H1 (cell line): Measurements from ENCODE around the gene SRCIN1. TPM values are rescaled to one million over a fixed set of nuclear protein-coding genes. Genes with fewer than 3 reads are reported as not detected.

Experiments
- CTCF ChIA-PET: fragments of 300-600 bp; sonication (Branson Sonifier 250); formaldehyde crosslinking; loops from one replicate; lab custom pipeline; 2021; ENCODE audit not compliant: partially characterized antibody; lab: Charles Lee
- POLR2A ChIA-PET: fragments of 300-600 bp; sonication (Branson Sonifier 250); formaldehyde crosslinking; loops from one replicate; lab custom pipeline; 2021; ENCODE audit warnings: inconsistent platforms; ENCODE audit not compliant: partially characterized antibody; lab: Charles Lee
- DNase-seq, 2 experiments: peaks; one replicate each; pipeline versions ENCODE4 v3.0.0 to v3.0.0-alpha.2; 2010 to 2022; ENCODE audit warnings: low spot score in 2 of 2, low read depth in 1 of 2, mixed read lengths in 1 of 2
- FAIRE-seq: peaks from 2 replicates; lab custom pipeline; 2011; peaks lifted over from hg19 to GRCh38; lab: Jason Lieb, UNC
- H2AFZ ChIP-seq: 2 replicates; pipeline ENCODE4 v1.8.1; 2012; ENCODE audit warnings: low read length, inconsistent platforms
- H2AK5ac ChIP-seq: 2 replicates; pipeline ENCODE4 v1.6.1; 2013; ENCODE audit warnings: low read depth, low read length
- H2BK120ac ChIP-seq: replicated peaks from 2 replicates; pipeline ENCODE3; 2013; ENCODE audit warnings: low read depth, low read length, inconsistent platforms
- H2BK12ac ChIP-seq: 2 replicates; pipeline ENCODE4 v1.6.1; 2013; ENCODE audit warnings: low read depth, low read length
- H2BK15ac ChIP-seq: 2 replicates; pipeline ENCODE4 v1.6.1; 2013; ENCODE audit warnings: low read length
- H2BK20ac ChIP-seq: 2 replicates; pipeline ENCODE4 v1.6.1; 2013; ENCODE audit warnings: low read length
- H2BK5ac ChIP-seq: 2 replicates; pipeline ENCODE4 v1.6.1; 2013; ENCODE audit warnings: low read depth, low read length
- H3K14ac ChIP-seq: 2 replicates; pipeline ENCODE4 v1.6.1; 2013; ENCODE audit warnings: inconsistent platforms; ENCODE audit not compliant: insufficient read length
- H3K18ac ChIP-seq: 2 replicates; pipeline ENCODE4 v1.6.1; 2013; ENCODE audit warnings: low read length; ENCODE audit errors: extremely low read depth
- H3K23ac ChIP-seq: 2 replicates; pipeline ENCODE4 v1.6.1; 2013; ENCODE audit warnings: inconsistent platforms; ENCODE audit not compliant: insufficient read length
- H3K23me2 ChIP-seq: 2 replicates; pipeline ENCODE4 v1.6.1; 2013; ENCODE audit warnings: low read depth, low read length
- H3K27ac ChIP-seq: 2 replicates; pipeline ENCODE4 v1.6.1; 2011; ENCODE audit warnings: low read depth, low read length, inconsistent platforms
- H3K27me3 ChIP-seq, 4 experiments: replicated peaks in 1 of 4; 1 replicate in 1 of 4; 2 replicates in 3 of 4; pipeline versions ENCODE4 v1.6.1 to v1.8.1; 2011 to 2013; ENCODE audit warnings: low read length in 3 of 4, mild to moderate bottlenecking in 3 of 4, inconsistent platforms in 2 of 4, mixed read lengths in 2 of 4, moderate library complexity in 1 of 4; ENCODE audit not compliant: control insufficient read depth in 3 of 4, insufficient read depth in 3 of 4; ENCODE audit errors: extremely low read depth in 1 of 4
- H3K36me3 ChIP-seq, 4 experiments: 2 replicates each; pipeline versions ENCODE4 v1.6.1 to v1.8.1; 2011 to 2013; ENCODE audit warnings: mild to moderate bottlenecking in 4 of 4, low read length in 3 of 4, moderate library complexity in 2 of 4, control low read depth in 1 of 4, inconsistent platforms in 1 of 4; ENCODE audit not compliant: insufficient read depth in 4 of 4, control insufficient read depth in 2 of 4
- H3K4ac ChIP-seq: replicated peaks from 2 replicates; pipeline ENCODE3; 2013; ENCODE audit warnings: low read length, low read depth, mixed read lengths, inconsistent platforms; ENCODE audit not compliant: insufficient read length
- H3K4me1 ChIP-seq, 4 experiments: replicated peaks in 1 of 4; 1 replicate in 1 of 4; 2 replicates in 3 of 4; pipeline versions ENCODE4 v1.6.1 to v1.8.1; 2011 to 2013; ENCODE audit warnings: low read length in 3 of 4, inconsistent platforms in 2 of 4, mixed read lengths in 1 of 4; ENCODE audit not compliant: insufficient read depth in 4 of 4, control insufficient read depth in 3 of 4
- H3K4me2 ChIP-seq, 2 experiments: 2 replicates each; pipeline versions ENCODE4 v1.6.1 to v1.8.1; 2011 to 2013; ENCODE audit warnings: low read depth in 2 of 2, low read length in 2 of 2, control low read depth in 1 of 2, inconsistent platforms in 1 of 2, mild to moderate bottlenecking in 1 of 2; ENCODE audit not compliant: insufficient read depth in 1 of 2
- H3K4me3 ChIP-seq, 4 experiments: fragments of 200-600, 300-600 bp in 1 of 4; sonication (generic), shearing (Covaris generic), sonication (Bioruptor Twin) in 1 of 4; 2 replicates each; pipeline versions ENCODE4 v1.5.1 to v1.8.1; 2011 to 2016; ENCODE audit warnings: low read length in 4 of 4, low read depth in 3 of 4, control low read depth in 2 of 4, inconsistent platforms in 2 of 4, mild to moderate bottlenecking in 2 of 4, mixed read lengths in 1 of 4, moderate library complexity in 1 of 4; ENCODE audit not compliant: insufficient read depth in 2 of 4; ENCODE audit errors: extremely low read depth in 1 of 4
- H3K56ac ChIP-seq: replicated peaks from 2 replicates; pipeline ENCODE3; 2013; ENCODE audit warnings: low read depth, mild to moderate bottlenecking, mixed read lengths, low read length, inconsistent platforms; ENCODE audit not compliant: insufficient read length
- H3K79me1 ChIP-seq: 2 replicates; pipeline ENCODE4 v1.6.1; 2013; ENCODE audit warnings: low read depth, low read length, control low read depth
- H3K79me2 ChIP-seq, 2 experiments: 2 replicates each; pipeline versions ENCODE4 v1.6.1 to v1.8.1; 2012 to 2013; ENCODE audit warnings: low read length in 2 of 2, mild to moderate bottlenecking in 2 of 2, inconsistent platforms in 1 of 2; ENCODE audit not compliant: insufficient read depth in 2 of 2, control insufficient read depth in 1 of 2
- H3K9ac ChIP-seq, 4 experiments: replicated peaks in 1 of 4; 1 replicate in 1 of 4; 2 replicates in 3 of 4; pipeline versions ENCODE4 v1.6.1 to v1.8.1; 2011 to 2013; ENCODE audit warnings: low read depth in 3 of 4, low read length in 3 of 4, control low read depth in 2 of 4, mild to moderate bottlenecking in 2 of 4, moderate library complexity in 2 of 4, inconsistent platforms in 1 of 4; ENCODE audit errors: extremely low read depth in 1 of 4
- H3K9me3 ChIP-seq, 2 experiments: 2 replicates each; pipeline versions ENCODE4 v1.6.1 to v1.8.1; 2012 to 2013; ENCODE audit warnings: mild to moderate bottlenecking in 2 of 2, moderate library complexity in 2 of 2, control low read depth in 1 of 2, inconsistent platforms in 1 of 2, low read depth in 1 of 2, low read length in 1 of 2, mixed read lengths in 1 of 2; ENCODE audit not compliant: insufficient read depth in 2 of 2
- H4K20me1 ChIP-seq, 2 experiments: replicated peaks in 1 of 2; 2 replicates each; pipeline versions ENCODE3 to v1.8.1; 2011 to 2013; ENCODE audit warnings: inconsistent platforms in 2 of 2, low read length in 2 of 2, mild to moderate bottlenecking in 1 of 2; ENCODE audit not compliant: insufficient read depth in 2 of 2, control insufficient read depth in 1 of 2
- H4K5ac ChIP-seq: 2 replicates; pipeline ENCODE4 v1.6.1; 2013; ENCODE audit warnings: low read length, low read depth, mixed read lengths, inconsistent platforms; ENCODE audit not compliant: insufficient read length
- H4K8ac ChIP-seq: 2 replicates; pipeline ENCODE4 v1.8.0; 2013; ENCODE audit warnings: mild to moderate bottlenecking, moderate library complexity, low read length, inconsistent platforms; ENCODE audit not compliant: insufficient read depth; ENCODE audit errors: extremely low read depth
- H4K91ac ChIP-seq: replicated peaks from 2 replicates; pipeline ENCODE3; 2013; ENCODE audit warnings: low read length, mixed read lengths, inconsistent platforms; ENCODE audit not compliant: insufficient read length
- ATF3 ChIP-seq: IDR thresholded peaks from 2 replicates; pipeline ENCODE4 v1.6.1; 2011; ENCODE audit warnings: low read depth, mild to moderate bottlenecking, low read length; ENCODE audit not compliant: insufficient read depth
- CHD2 ChIP-seq: IDR thresholded peaks from 2 replicates; pipeline ENCODE4 v1.6.1; 2012; ENCODE audit warnings: low read length, improper control_type of control experiment
- KDM1A ChIP-seq: fragments of 200-600, 300-600 bp; sonication (generic); IDR thresholded peaks from 2 replicates; pipeline ENCODE4 v1.7.1; 2016; ENCODE audit warnings: mild to moderate bottlenecking, low read length, borderline replicate concordance
- KDM5A ChIP-seq: fragments of 200-600 bp; IDR thresholded peaks from 2 replicates; pipeline ENCODE4 v1.7.1; 2012; ENCODE audit warnings: mild to moderate bottlenecking, low read length, inconsistent platforms, mixed read lengths
- MAX ChIP-seq: IDR thresholded peaks from 2 replicates; pipeline ENCODE4 v1.6.1; 2012; ENCODE audit warnings: inconsistent platforms
- NRF1 ChIP-seq: IDR thresholded peaks from 2 replicates; pipeline ENCODE4 v1.6.1; 2011; ENCODE audit warnings: mild to moderate bottlenecking, low read depth, low read length, improper control_type of control experiment
- SIN3A ChIP-seq, 2 experiments: IDR thresholded peaks in 1 of 2; conservative IDR thresholded peaks in 1 of 2; 2 replicates each; pipeline ENCODE4 v1.6.1; 2011 to 2012; ENCODE audit warnings: low read length in 2 of 2, improper control_type of control experiment in 1 of 2, low read depth in 1 of 2, mild to moderate bottlenecking in 1 of 2
- TAF1 ChIP-seq: IDR thresholded peaks from 2 replicates; pipeline ENCODE4 v1.6.1; 2011; ENCODE audit warnings: mild to moderate bottlenecking, low read depth, low read length
- WGBS, 2 experiments: shearing (Covaris generic) in 1 of 2; methylation state at CpG; one replicate each; pipeline versions ENCODE4 v1.1.6 to v1.1.7; 2013 to 2015; ENCODE audit warnings: low lambda C conversion rate in 2 of 2, mixed read lengths in 2 of 2, inconsistent platforms in 1 of 2, low coverage in 1 of 2, missing lambda C conversion rate in 1 of 2; ENCODE audit not compliant: insufficient replicate concordance in 2 of 2, insufficient coverage in 1 of 2, insufficient read length in 1 of 2; ENCODE audit errors: extremely low coverage in 1 of 2, missing lambda C conversion rate in 1 of 2; 5-methylcytosine and 5-hydroxymethylcytosine counted together
- polyA plus RNA-seq, 7 experiments: library from polyadenylated mRNA; depleted of rRNA in 3 of 7; stranded (reverse) in 5 of 7; unstranded in 2 of 7; fragments of >200 nt in 5 of 7; fragments of 200-250 nt in 2 of 7; gene quantifications; 1 replicate in 5 of 7; 2 replicates in 1 of 7; 4 replicates in 1 of 7; pipeline versions ENCODE4 v1.2.1 to v1.2.3, GENCODE V29; 2011 to 2013; ENCODE audit warnings: missing spikeins in 2 of 7, mixed read lengths in 2 of 7
- total RNA-seq: library from RNA; stranded (reverse); fragmentation: NEBNext Ultra II Directional; extraction: Animal tissue kit (Norgen Biotek cat#: 25700); gene quantifications from 2 replicates; pipeline ENCODE4 v1.2.1, GENCODE V29; 2021

Gene SRCIN1
- total and polyA plus RNA-seq, 2 of the 8 experiments (the other 6 are each of a cell fraction or from before 2014, with no cell fraction given), result 2.8 to 3.8 TPM

DNA sequence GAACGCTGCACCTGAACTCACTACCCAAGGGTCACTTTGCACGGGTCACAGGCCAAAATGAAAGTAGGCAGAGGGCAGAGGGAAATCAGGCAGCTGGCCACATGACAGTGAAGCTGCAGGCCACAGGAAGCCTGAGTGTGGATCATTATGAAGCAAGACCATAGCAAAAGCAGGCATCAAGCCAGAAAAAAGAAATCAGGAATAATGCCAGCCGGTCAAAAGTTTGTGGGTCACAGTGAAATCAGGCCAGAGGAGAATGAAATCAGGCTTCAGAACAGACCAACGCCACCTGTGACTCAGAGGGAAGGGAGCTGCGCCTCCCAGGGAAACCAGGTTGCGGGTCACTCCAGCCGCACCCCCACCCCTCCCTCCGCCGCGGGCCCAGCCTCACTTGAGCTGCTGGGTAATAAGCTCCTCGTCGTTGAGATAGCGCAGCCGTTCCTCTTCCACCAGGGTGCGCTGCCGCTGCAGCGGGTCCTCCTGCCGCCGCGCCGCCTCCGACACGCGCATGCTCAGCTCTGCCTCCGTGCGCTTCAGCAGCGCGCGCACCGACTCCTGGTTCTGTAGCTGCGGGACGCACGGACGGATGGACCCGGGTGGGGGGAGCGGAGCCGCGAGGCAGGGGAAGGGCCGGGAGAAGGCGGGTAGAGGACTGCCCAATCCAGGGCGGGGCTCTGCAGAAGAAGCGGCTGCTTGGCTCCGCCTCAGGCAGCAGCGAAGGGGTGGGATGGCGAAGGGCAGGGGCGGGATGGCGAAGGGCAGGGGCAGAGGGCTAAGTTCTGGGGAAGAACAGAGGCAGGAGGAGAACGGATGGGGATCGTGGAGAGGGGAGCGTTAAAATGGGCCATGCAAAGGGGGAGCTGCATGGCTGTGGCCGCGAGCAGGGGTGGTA is 47.7 kb downstream of the SRCIN1 start:
- Histone ChIP-seq H3K79me1 (no peaks in the 10 kb centered on the region), H3K9ac (no peak overlapping the region), H4K5ac (no peak overlapping the region), H4K8ac (no peak overlapping the region), H3K36me3 (peaks cover 0 to 7% (median 0%) of the 10 kb centered on the region in 4 experiments; a peak in 1 of 8 replicates), H2BK5ac (no peak overlapping the region), H3K9me3 (no peaks in the 10 kb centered on the region), H2BK12ac (peak overlapping the region; percentile 22; the same call in 1 of the 2 replicates), H3K23ac (no peak overlapping the region), H3K4me2 (peak overlapping the region; percentile 88 to 99), H2BK120ac (no peak overlapping the region), H3K4ac (no peak overlapping the region), H3K14ac (no peak overlapping the region), H4K20me1 (peaks cover 4 to 20% of the 10 kb centered on the region in 2 experiments), H3K27ac (no peak overlapping the region), H2BK15ac (peak overlapping the region; percentile 74; the same call in 1 of the 2 replicates), H3K18ac (peak overlapping the region; percentile 60), H3K4me1 (peaks cover 4 to 37% (median 27%) of the 10 kb centered on the region in 4 experiments), H4K91ac (no peak overlapping the region), H3K56ac (no peak overlapping the region), H3K4me3 (peak overlapping the region; percentile 37 to 69 (median 58); a peak in 7 of 8 replicates), H3K27me3 (peaks cover 34 to 52% (median 48%) of the 10 kb centered on the region in 4 experiments), H3K23me2 (peaks cover 11% of the 10 kb centered on the region), H2BK20ac (no peak overlapping the region), H3K79me2 (no peaks in the 10 kb centered on the region), H2AK5ac (no peak overlapping the region), H2AFZ (no peak overlapping the region)
- DNase-seq (peak; percentile 93 to 97), FAIRE-seq (no peak)
- POLR2A ChIA-PET, result interaction anchor here (0.6 to 2.2 kb wide), 13 partner anchors 8 to 114 kb away, joined by 3 to 11 read pairs (median 4); partner anchors contain the start of gene SRCIN1
- CTCF ChIA-PET, result interaction anchor here (0.7 to 38.1 kb wide), 31 partner anchors 9 to 208 kb away, joined by 3 to 914 read pairs (median 5); partner anchors contain the start of gene SRCIN1
- 7% methylated on average over 39 of the region's 52 CpGs; no CpG with 5 or more reads in 1 of the 2 experiments for WGBS, 2 experiments
- peak; percentile 85 for TF ChIP-seq MAX
- peak; percentile 94 for TF ChIP-seq NRF1
- no peak for TF ChIP-seq TAF1
- peak; percentile 39; the same call in 1 of the 2 replicates for TF ChIP-seq ATF3
- TF ChIP-seq SIN3A (conservative IDR thresholded peaks at IDR 0.05 in 1 of 2, IDR thresholded peaks at IDR 0.05 in 1 of 2; ENCODE audit: low read depth in 1 of 2, low read length in 2 of 2), result peak in 1 of 2 experiments; percentile 60; a peak in 1 of 4 replicates
- 0 out of 2 replicates have a peak, but pooled peaks have one; percentile 23 for TF ChIP-seq CHD2
- 0 out of 2 replicates have a peak, but pooled peaks have one; percentile 4 for TF ChIP-seq KDM1A
- TF ChIP-seq KDM5A, result no peak
